GM12891 (cell line): Measurements from ENCODE around the gene KASH5. TPM values are rescaled to one million over a fixed set of nuclear protein-coding genes. Genes with fewer than 3 reads are reported as not detected.
A peak's percentile ranks its signal among the peaks of the same experiment; 100 is the strongest.

ENCODE experiments used
- DNase-seq: peaks from one replicate; pipeline ENCODE4 v3.0.0; 2011; ENCODE audit warnings: low spot score; ENCODE audit not compliant: insufficient read length
- FAIRE-seq: peaks from 2 replicates; lab custom pipeline; 2011; peaks lifted over from hg19 to GRCh38; lab: Jason Lieb, UNC
- PAX5 ChIP-seq: IDR thresholded peaks from 2 replicates; pipeline ENCODE4 v1.6.1; 2011; ENCODE audit warnings: low read length, moderate library complexity, mild to moderate bottlenecking; ENCODE audit not compliant: insufficient read depth, severe bottlenecking
- POLR2A ChIP-seq: IDR thresholded peaks from 2 replicates; pipeline ENCODE4 v1.6.1; 2011; ENCODE audit warnings: low read depth, low read length, control low read depth
- POLR2AphosphoS5 ChIP-seq: IDR thresholded peaks from 2 replicates; pipeline ENCODE4 v1.6.1; 2011; ENCODE audit warnings: low read depth, low read length, control low read depth
- POU2F2 ChIP-seq: IDR thresholded peaks from 2 replicates; pipeline ENCODE4 v1.6.1; 2011; ENCODE audit warnings: low read depth, mild to moderate bottlenecking, control low read depth, low read length, moderate library complexity
- SPI1 ChIP-seq: IDR thresholded peaks from 2 replicates; pipeline ENCODE4 v1.6.1; 2011; ENCODE audit warnings: low read depth, low read length, control low read depth
- TAF1 ChIP-seq: IDR thresholded peaks from 2 replicates; pipeline ENCODE4 v1.6.1; 2011; ENCODE audit warnings: low read depth, low read length, control low read depth
- polyA plus RNA-seq: library from polyadenylated mRNA; unstranded; fragments of >200 nt; gene quantifications from one replicate; pipeline ENCODE4 v1.2.1, GENCODE V29; 2012; ENCODE audit warnings: low read depth, missing spikeins, inconsistent platforms; ENCODE audit not compliant: missing spikeins

KASH5 gene, protein sequence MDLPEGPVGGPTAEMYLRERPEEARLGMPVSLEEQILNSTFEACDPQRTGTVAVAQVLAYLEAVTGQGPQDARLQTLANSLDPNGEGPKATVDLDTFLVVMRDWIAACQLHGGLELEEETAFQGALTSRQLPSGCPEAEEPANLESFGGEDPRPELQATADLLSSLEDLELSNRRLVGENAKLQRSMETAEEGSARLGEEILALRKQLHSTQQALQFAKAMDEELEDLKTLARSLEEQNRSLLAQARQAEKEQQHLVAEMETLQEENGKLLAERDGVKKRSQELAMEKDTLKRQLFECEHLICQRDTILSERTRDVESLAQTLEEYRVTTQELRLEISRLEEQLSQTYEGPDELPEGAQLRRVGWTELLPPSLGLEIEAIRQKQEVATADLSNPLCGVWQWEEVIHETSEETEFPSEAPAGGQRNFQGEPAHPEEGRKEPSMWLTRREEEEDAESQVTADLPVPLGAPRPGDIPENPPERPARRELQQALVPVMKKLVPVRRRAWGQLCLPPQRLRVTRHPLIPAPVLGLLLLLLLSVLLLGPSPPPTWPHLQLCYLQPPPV
- 0.18 TPM for polyA plus RNA-seq

DNA sequence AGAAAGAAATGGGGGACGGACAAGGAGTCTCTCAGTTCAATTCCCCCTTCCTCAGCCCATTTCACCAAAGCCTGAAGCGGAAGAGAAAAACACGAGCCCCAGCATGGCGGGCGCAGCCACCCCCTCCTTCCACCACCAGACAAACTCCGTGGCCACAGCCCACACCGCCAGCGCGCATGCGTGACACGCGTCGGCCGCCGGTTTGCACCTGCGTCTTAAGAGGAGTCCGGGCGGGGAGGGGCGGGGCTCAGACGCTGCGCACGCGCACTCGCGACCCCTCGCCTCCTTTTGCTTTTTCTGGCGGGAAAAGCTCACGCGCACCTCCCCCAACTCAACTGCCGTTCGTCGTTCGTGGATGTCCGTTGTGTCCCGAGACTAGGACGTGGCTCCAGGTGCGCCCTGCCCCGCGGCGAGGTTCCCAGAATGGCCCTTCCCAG lies at the start of gene KASH5:
KASH5 (plus strand) TSS at position 314 of the 437 bp plus-strand sequence. CDS start 2,635 bp downstream, outside the sequence.
- FAIRE-seq (peak; percentile 86), DNase-seq (peak; percentile 71)
- no peak for TF ChIP-seq PAX5
- 0 out of 2 replicates have a peak, but pooled peaks have one; percentile 33 for TF ChIP-seq POLR2AphosphoS5
- TF ChIP-seq TAF1: no peak
- 0 out of 2 replicates have a peak, but pooled peaks have one; percentile 26 for TF ChIP-seq POLR2A
- no peak for TF ChIP-seq POU2F2

DNA sequence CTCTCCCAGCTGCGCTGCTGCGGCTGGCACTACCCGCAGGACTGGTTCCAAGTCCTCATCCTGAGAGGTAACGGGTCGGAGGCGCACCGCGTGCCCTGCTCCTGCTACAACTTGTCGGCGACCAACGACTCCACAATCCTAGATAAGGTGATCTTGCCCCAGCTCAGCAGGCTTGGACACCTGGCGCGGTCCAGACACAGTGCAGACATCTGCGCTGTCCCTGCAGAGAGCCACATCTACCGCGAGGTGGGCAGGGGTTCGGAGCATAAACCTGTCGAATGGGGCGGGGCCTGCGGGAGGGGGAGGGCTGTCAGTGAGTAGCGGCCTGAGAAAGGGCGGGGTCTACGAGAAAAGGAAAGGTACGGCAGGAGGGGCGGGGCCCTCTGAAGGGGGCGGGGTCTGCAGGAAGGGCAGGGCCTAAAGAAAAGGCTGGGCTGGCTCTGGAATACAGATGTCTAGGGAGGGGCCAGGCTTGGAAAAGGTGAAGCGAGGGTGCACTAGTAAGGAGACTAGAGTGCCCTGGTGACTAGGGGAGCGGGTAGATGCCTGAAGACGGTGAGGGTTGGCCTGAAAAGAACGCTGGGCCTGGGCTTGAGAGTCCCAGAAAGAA lies 49.3 kb upstream of the KASH5 start:
- DNase-seq: no peak
- TF ChIP-seq POLR2A: no peak
- no peak for TF ChIP-seq TAF1
- no peak for TF ChIP-seq SPI1
- TF ChIP-seq POU2F2: no peak
- TF ChIP-seq POLR2AphosphoS5: no peak
- TF ChIP-seq PAX5: no peak
- FAIRE-seq: no peak

DNA sequence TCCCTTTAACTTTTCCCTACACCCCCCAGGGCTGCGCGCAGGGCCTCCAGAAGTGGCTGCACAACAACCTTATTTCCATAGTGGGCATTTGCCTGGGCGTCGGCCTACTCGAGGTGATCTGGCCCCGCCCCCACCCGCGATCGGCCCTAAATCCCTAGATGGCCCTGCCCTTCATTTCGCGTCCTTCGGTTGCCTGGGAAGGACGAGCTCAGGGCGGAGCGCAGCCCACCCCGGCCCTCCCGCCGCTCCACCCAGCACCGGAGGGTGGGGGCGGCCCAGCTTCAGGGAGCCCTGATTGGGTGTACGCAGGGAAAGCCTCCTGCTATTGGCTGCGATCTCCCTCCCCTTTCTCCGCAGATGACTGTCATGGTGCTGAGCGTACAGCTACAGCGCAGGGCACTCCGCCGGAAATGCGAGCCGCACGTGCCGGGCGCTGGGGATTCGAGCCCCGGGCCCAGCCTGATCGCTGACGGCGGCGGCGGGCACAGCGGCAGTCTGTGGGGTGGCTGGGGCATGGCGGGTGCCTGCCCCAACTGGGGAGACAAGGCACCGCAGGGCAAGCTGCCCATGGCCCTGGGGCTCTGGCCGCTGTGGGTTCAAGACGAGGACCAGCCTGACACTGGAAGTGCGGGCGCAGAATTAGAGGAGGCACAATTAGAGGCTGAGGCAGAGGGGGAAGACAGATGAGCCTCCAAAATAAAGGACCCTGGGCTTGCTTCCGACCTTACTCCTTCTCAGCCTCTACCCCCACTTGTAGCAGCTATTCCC lies 48.6 kb upstream of the KASH5 start:
- FAIRE-seq: no peak
- TF ChIP-seq SPI1: no peak
- no peak for TF ChIP-seq PAX5
- TF ChIP-seq TAF1: no peak
- TF ChIP-seq POU2F2: no peak
- TF ChIP-seq POLR2A: no peak
- no peak for TF ChIP-seq POLR2AphosphoS5
- no peak for DNase-seq

DNA sequence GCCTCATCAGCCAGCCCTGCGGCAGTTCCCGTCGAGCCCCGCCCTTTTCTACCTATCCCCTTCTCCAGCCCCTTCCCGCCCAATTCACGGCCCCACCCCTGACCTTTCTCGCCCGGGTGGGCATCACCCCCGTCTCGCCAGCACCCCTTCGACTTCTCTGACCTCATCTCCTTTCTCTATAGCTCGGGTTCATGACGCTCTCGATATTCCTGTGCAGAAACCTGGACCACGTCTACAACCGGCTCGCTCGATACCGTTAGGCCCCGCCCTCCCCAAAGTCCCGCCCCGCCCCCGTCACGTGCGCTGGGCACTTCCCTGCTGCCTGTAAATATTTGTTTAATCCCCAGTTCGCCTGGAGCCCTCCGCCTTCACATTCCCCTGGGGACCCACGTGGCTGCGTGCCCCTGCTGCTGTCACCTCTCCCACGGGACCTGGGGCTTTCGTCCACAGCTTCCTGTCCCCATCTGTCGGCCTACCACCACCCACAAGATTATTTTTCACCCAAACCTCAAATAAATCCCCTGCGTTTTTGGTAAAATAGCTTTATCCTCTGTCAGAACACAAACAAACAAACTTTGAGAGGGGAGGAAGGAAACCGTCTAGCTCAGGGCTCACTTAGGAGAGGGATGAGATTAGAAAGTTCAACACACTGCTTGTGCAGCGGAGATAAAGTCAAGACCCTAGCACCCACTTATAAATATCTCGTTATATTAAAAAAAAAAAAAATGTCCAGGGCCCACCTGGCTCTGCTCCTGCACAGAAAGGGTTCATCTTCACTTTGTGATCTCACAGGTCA lies 47.8 kb upstream of the KASH5 start:
- FAIRE-seq: peak; percentile 90

DNA sequence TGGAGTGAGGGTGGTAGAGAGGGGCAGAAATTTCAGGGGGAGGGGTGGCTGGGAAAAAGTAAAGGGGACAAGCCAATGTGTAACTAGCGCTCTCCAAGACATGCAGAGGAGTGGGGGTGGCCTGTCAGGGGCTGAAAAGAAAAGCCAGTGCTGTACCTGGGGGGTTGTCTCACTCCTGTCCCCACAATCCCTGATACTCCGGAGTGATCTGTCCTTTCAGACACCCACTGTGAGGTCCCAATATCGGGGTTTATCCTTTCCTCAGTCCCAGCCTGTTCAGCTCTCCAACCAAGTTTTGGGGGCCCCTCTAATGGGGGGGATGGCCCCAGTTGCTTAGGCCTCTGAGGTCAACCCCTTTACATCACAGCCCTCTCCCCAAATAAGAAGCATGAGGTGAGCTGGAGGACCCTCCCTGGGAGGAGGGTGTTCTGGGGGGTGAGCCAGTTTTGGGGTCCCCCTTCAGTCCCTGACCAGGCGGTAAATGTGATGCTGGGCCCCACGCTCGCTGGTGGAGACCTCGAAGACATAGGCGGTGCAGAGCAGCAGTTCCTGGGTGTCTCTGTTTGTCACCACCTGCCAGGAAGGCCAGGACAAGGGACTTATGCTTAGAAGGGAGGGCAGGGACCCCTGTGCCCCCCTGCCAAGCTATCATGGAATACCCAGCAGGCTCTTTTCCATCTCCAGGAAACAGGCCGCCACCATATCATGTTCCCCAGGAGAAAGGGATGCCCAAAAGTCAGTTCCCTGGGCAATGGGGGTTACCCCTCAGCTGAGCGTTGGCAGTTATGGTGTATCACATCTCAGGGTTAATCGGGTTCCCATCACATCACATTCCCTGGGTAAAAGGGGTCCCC lies 47.0 kb upstream of the KASH5 start:
- no peak for TF ChIP-seq SPI1
- TF ChIP-seq POLR2A: 0 out of 2 replicates have a peak, but pooled peaks have one; percentile 22
- TF ChIP-seq PAX5: no peak
- FAIRE-seq: peak; percentile 16
- no peak for DNase-seq

More for the DNA sequence above, 47.8 kb upstream of the KASH5 start:
- TF ChIP-seq POLR2A (no peak), TAF1 (no peak), POLR2AphosphoS5 (no peak), PAX5 (no peak), POU2F2 (peak; percentile 82; the same call in 1 of the 2 replicates), SPI1 (peak; percentile 43)
- DNase-seq: peak; percentile 83

DNA sequence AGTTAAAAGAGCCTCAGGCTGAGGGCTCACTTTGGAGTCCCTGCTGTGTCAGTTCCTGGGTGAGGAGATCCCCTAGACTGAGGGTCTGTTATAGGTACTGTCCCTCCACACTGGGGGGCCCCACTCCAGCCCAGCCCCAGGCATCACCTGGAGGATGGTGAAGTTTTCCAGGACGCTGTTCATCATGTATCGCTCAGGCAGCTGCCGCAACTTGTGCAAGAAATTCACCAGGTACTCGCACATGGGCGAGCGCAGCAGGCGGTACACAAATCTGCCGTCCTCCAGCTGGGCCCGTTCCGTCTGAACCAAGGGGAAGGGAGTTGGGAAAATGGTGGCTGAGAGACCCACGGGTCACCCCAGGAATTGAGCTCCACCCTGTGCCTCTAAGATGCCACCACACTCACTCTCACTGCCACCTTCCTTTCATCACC lies 45.7 kb upstream of the KASH5 start:
- FAIRE-seq (no peak), DNase-seq (no peak)
- TF ChIP-seq POLR2AphosphoS5 (no peak), POLR2A (no peak), SPI1 (no peak), TAF1 (no peak), PAX5 (no peak)

DNA sequence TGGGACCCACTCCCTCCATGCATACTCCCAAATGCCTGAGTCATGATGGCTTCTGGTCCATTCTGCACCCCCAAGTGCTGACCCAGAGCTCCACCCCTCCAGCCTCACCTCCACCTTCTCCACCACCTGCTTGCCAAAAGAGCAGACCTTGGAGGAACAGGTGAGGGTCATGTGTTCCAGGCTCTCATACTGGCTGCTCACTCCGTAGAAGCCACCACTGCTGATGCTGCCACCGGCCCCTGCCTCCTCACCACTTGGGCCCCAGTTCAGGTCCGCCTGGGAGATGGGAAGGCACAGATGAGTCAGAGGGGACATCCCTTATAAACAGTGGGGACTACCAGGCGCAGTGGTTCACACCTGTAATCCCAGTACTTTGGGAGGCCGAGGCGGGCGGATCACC lies 44.9 kb upstream of the KASH5 start:
- FAIRE-seq (no peak), DNase-seq (no peak)
- TF ChIP-seq SPI1 (no peak), POU2F2 (no peak), PAX5 (no peak), POLR2AphosphoS5 (no peak), POLR2A (no peak), TAF1 (no peak)
